ENCODE data around the gene RNF17. TPM values are rescaled to one million over a fixed set of nuclear protein-coding genes. Genes with fewer than 3 reads are reported as not detected.

RNF17 gene, protein sequence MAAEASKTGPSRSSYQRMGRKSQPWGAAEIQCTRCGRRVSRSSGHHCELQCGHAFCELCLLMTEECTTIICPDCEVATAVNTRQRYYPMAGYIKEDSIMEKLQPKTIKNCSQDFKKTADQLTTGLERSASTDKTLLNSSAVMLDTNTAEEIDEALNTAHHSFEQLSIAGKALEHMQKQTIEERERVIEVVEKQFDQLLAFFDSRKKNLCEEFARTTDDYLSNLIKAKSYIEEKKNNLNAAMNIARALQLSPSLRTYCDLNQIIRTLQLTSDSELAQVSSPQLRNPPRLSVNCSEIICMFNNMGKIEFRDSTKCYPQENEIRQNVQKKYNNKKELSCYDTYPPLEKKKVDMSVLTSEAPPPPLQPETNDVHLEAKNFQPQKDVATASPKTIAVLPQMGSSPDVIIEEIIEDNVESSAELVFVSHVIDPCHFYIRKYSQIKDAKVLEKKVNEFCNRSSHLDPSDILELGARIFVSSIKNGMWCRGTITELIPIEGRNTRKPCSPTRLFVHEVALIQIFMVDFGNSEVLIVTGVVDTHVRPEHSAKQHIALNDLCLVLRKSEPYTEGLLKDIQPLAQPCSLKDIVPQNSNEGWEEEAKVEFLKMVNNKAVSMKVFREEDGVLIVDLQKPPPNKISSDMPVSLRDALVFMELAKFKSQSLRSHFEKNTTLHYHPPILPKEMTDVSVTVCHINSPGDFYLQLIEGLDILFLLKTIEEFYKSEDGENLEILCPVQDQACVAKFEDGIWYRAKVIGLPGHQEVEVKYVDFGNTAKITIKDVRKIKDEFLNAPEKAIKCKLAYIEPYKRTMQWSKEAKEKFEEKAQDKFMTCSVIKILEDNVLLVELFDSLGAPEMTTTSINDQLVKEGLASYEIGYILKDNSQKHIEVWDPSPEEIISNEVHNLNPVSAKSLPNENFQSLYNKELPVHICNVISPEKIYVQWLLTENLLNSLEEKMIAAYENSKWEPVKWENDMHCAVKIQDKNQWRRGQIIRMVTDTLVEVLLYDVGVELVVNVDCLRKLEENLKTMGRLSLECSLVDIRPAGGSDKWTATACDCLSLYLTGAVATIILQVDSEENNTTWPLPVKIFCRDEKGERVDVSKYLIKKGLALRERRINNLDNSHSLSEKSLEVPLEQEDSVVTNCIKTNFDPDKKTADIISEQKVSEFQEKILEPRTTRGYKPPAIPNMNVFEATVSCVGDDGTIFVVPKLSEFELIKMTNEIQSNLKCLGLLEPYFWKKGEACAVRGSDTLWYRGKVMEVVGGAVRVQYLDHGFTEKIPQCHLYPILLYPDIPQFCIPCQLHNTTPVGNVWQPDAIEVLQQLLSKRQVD (N-terminal part only)
- total RNA-seq (under 1 TPM; 0.06 to 0.10 TPM), polyA plus RNA-seq (ENCODE audit: insufficient read length in 2 of 2) (under 1 TPM; 0.25 to 0.44 TPM)
- long read RNA-seq, donor 1: 0 reads
- long read RNA-seq, donor 2: 0 reads
- long read RNA-seq, donor 3: 0 reads
- long read RNA-seq, donor 4, partial matches to known transcripts: 14 of 14 reads
- long read RNA-seq, donor 4, other reads (novel, unspliced or antisense): 0 of 14 reads

DNA sequence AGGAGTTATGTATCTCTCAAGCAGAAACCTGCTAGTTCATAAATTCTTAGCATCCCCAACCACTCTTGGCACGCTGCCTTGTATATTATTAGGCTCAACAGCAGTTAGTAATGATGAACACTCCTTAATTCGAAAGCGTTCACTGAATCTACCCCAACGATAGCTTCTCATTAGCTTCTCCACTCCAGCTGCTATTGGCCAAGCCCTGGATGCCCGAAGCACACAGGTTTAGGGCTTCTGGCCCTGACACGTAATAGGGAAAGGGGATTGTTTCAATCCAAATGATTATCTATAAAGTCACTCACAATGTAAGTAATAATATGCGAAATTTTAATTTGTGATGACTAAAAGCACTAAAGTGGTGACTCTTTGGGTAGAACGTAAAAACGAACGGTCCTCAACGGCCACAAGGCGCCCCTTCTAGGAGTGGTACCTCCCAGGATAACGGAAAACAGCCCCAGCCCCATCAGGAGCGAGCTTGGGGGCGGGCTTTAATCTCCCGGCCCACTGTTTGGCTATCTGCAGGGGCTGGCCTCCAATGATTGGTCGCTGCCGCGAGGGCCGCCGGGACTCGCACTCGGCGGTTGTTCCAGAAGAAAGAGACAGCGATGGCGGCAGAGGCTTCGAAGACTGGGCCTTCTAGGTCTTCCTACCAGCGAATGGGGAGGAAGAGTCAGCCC is at the start of gene RNF17:
Gene RNF17, plus strand, starts transcription at position 574 of the 680 bp plus-strand sequence. Its CDS starts 35 bp downstream, at position 609.
- no peak within 1 kb of the TSS for H3K4me3 ChIP-seq (ENCODE audit: low read depth, low read length)
- no peaks in the 10 kb centered on the region for H3K27me3 ChIP-seq (ENCODE audit: control insufficient read depth, insufficient read depth, low read length)
- no peaks in the 10 kb centered on the region for H3K4me1 ChIP-seq (ENCODE audit: control insufficient read depth, insufficient read depth, low read length)
- H3K9me3 ChIP-seq (ENCODE audit: control insufficient read depth, insufficient read depth, low read length): no peaks in the 10 kb centered on the region
- DNase-seq (ENCODE audit: low read depth in 4 of 6, low spot score in 6 of 6): no peak
- no peaks in the 10 kb centered on the region for H3K36me3 ChIP-seq (ENCODE audit: control insufficient read depth, insufficient read depth, low read length)
- no peak within 1 kb of the TSS for H3K27ac ChIP-seq (ENCODE audit: low read depth, low read length)
- WGBS (ENCODE audit: insufficient coverage): 92% methylated on average over 22 of the region's 28 CpGs

DNA sequence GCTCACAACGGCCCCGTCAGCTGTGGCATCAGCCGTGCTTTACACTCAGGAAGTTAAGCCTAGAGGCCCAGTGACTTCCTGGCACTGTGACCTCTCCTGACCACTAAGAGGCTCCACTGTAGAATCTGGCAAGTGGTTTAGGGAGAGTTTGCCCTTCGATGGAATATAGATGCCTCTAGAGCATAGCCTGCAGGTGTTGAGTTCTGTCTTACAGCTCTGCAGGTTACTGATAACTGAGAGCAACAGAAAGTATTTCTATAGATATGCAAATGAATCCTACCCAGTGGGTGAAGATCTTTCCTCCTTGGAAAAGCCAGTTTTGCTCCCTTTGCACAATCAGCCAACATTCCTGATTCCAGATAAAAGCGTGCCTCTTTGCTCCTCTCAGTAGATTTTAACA is 48.0 kb upstream of the RNF17 start:
- H3K4me3 ChIP-seq (ENCODE audit: low read depth, low read length): no peak overlapping the region
- no peaks in the 10 kb centered on the region for H3K4me1 ChIP-seq (ENCODE audit: control insufficient read depth, insufficient read depth, low read length)
- no peaks in the 10 kb centered on the region for H3K9me3 ChIP-seq (ENCODE audit: control insufficient read depth, insufficient read depth, low read length)

DNA sequence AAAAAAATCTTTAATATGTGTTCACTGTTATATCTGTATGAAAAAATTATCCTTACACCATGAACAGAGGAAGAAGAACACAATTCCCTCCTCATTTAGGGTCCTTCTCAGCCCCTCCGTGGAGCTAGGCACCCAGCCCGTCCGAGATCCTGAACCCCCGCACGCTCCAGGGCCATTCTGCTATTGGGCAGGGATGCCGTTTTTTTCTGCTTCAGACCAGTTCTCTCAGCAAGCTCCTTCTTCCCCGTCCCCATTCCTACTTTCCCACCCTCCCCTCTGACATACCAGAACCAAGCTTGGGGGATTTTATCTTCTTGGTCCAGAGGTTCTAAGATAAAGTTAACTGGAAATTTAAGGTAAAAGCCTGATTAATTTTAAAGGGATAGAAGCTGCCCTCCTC is 47.5 kb upstream of the RNF17 start:
- H3K4me1 ChIP-seq (ENCODE audit: control insufficient read depth, insufficient read depth, low read length): no peaks in the 10 kb centered on the region
- DNase-seq (ENCODE audit: low read depth in 4 of 6, low spot score in 6 of 6): no peak
- 44% methylated on average over 6 of the region's 7 CpGs for WGBS (ENCODE audit: insufficient coverage)

More for the DNA sequence above, 48.0 kb upstream of the RNF17 start:
- no peak for DNase-seq (ENCODE audit: low read depth in 4 of 6, low spot score in 6 of 6)
- H3K36me3 ChIP-seq (ENCODE audit: control insufficient read depth, insufficient read depth, low read length): peaks cover 3% of the 10 kb centered on the region
- WGBS (ENCODE audit: insufficient coverage): 44% methylated on average over 3 of the region's 5 CpGs
- H3K27me3 ChIP-seq (ENCODE audit: control insufficient read depth, insufficient read depth, low read length): no peaks in the 10 kb centered on the region
- no peak overlapping the region for H3K27ac ChIP-seq (ENCODE audit: low read depth, low read length)

DNA sequence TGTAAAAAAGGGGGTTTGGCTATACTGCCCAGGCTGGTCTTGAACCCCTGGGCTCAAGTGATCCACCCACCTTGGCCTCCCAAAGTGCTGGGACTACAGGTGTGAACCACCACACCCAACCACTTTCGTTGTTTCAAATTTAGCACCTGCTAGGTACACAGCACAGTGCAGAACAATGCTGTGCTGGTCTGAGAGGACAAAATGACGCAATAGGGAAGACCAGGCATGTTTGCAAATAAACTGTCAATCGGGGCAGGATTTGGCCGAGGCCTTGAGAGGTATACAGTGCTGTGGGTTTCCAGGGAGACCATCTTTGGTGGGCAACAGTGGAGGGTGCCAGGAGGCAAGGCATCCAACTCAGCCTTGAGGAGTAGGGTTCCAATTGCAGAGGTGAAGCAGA is 46.8 kb upstream of the RNF17 start:
- WGBS (ENCODE audit: insufficient coverage): 76% methylated on average over 4 of the region's 4 CpGs
- no peak overlapping the region for H3K4me3 ChIP-seq (ENCODE audit: low read depth, low read length)
- no peak overlapping the region for H3K27ac ChIP-seq (ENCODE audit: low read depth, low read length)
- no peaks in the 10 kb centered on the region for H3K27me3 ChIP-seq (ENCODE audit: control insufficient read depth, insufficient read depth, low read length)
- no peaks in the 10 kb centered on the region for H3K4me1 ChIP-seq (ENCODE audit: control insufficient read depth, insufficient read depth, low read length)
- no peaks in the 10 kb centered on the region for H3K9me3 ChIP-seq (ENCODE audit: control insufficient read depth, insufficient read depth, low read length)
- DNase-seq (ENCODE audit: low read depth in 4 of 6, low spot score in 6 of 6): no peak
- H3K36me3 ChIP-seq (ENCODE audit: control insufficient read depth, insufficient read depth, low read length): peaks cover 3% of the 10 kb centered on the region

More for the DNA sequence above, 47.5 kb upstream of the RNF17 start:
- Histone ChIP-seq H3K4me3 (ENCODE audit: low read depth, low read length) (no peak overlapping the region), H3K9me3 (ENCODE audit: control insufficient read depth, insufficient read depth, low read length) (no peaks in the 10 kb centered on the region), H3K27me3 (ENCODE audit: control insufficient read depth, insufficient read depth, low read length) (no peaks in the 10 kb centered on the region), H3K27ac (ENCODE audit: low read depth, low read length) (no peak overlapping the region), H3K36me3 (ENCODE audit: control insufficient read depth, insufficient read depth, low read length) (peaks cover 3% of the 10 kb centered on the region)

DNA sequence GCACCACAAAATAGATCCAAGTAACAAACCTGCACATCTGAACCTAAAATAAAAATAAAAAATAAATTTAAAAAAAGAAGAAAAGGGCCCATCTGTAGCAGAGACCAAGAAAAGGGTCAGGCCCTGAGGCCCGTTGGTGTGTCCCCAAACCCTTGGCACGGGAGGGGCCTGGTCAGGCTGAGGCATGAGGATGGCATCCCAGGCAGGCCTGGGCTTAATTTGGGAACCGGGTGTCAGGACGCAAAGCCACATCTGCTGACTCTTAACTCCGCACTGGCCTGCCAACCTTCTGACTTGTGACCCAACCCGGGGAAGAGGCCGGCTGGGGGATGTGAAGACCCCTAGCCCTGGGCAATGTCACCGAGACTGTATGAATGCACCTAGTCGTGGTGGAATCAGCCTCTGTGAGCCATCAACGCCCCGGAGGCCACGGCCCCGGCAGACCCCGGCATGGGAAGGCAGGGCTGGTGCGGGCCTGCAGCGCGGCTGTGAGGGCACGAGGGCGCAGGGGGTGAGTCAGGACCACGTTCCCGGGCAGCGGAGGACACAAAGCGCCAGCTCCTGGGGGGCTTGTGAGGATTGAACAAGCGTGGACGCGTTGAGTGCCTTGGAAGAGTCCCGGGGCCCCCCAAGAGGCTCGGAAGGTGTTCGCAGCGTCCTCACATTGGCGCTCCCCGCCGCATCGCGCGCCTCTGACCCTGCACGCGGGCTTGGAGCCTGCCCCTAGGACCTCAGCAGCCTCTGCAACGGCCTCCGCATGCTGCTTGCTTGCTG is 45.6 kb upstream of the RNF17 start:
- Histone ChIP-seq H3K27me3 (ENCODE audit: control insufficient read depth, insufficient read depth, low read length) (no peaks in the 10 kb centered on the region), H3K4me3 (ENCODE audit: low read depth, low read length) (no peak overlapping the region), H3K4me1 (ENCODE audit: control insufficient read depth, insufficient read depth, low read length) (no peaks in the 10 kb centered on the region), H3K36me3 (ENCODE audit: control insufficient read depth, insufficient read depth, low read length) (peaks cover 3% of the 10 kb centered on the region), H3K27ac (ENCODE audit: low read depth, low read length) (no peak overlapping the region), H3K9me3 (ENCODE audit: control insufficient read depth, insufficient read depth, low read length) (no peaks in the 10 kb centered on the region)
- WGBS (ENCODE audit: insufficient coverage): 93% methylated on average over 40 of the region's 40 CpGs
- no peak for DNase-seq (ENCODE audit: low read depth in 4 of 6, low spot score in 6 of 6)

DNA sequence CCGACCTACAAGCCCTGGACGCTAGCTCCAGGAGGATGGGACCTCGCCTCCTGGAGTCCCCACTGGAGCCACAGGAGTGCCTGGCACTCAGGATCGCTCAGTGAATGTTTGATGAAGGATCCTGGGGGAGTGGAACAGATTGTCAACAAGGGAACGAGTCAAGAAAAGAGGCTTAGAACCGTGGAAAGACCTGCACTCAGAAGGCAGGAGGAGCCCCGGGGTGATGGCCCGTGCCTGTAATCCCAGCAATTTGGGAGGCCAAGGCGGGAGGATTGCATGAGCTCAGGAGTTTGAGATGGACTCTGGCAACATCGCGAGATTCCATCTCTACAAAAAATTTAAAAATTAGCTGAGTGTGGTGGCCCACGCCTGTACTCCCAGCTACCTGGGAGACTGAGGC is 44.8 kb upstream of the RNF17 start:
- H3K27ac ChIP-seq (ENCODE audit: low read depth, low read length): no peak overlapping the region
- no peaks in the 10 kb centered on the region for H3K9me3 ChIP-seq (ENCODE audit: control insufficient read depth, insufficient read depth, low read length)
- H3K4me1 ChIP-seq (ENCODE audit: control insufficient read depth, insufficient read depth, low read length): no peaks in the 10 kb centered on the region
- no peak for DNase-seq (ENCODE audit: low read depth in 4 of 6, low spot score in 6 of 6)
- no peaks in the 10 kb centered on the region for H3K27me3 ChIP-seq (ENCODE audit: control insufficient read depth, insufficient read depth, low read length)
- 86% methylated on average over 8 of the region's 12 CpGs for WGBS (ENCODE audit: insufficient coverage)
- peaks cover 3% of the 10 kb centered on the region for H3K36me3 ChIP-seq (ENCODE audit: control insufficient read depth, insufficient read depth, low read length)
- H3K4me3 ChIP-seq (ENCODE audit: low read depth, low read length): no peak overlapping the region

DNA sequence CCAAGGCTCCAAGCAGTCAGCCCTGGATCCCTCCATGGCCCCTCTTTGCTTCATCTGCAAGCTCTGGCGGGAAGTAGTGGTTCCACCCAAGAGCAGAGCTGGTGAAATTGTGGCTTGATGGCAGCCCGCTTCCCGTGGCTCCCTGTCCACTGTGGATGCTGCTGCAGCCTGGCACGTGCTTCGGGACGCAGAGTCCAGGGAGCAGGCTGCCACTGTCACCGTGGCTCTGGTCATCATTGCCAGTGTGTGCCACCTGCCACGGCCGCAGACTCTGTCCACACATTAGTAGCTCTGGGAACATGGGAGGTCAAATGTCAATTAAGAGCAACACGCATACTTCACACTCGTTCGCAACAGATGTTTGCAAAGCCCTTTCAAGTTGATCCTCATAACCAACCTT is 40.8 kb upstream of the RNF17 start:
- 83% methylated on average over 12 of the region's 12 CpGs for WGBS (ENCODE audit: insufficient coverage)
- no peak overlapping the region for H3K27ac ChIP-seq (ENCODE audit: low read depth, low read length)
- H3K4me3 ChIP-seq (ENCODE audit: low read depth, low read length): no peak overlapping the region

DNA sequence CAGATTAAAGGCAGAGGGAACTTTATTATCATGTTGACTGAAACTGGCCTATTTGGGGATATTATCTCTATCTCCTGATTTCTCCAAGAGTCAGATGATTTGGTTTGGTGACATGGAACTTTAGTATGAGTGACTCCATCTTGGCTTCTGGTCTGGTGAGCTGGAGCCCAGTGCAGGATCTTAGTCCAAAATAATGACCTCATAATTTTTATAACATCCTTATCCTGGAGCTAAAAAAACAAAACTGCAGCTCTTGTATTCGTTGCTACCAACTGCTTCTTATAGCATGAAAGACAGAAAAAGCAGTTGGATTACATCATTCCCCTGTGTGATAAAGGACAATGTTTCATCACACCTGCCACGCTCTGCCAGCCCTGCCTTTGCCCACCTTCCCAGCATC is 39.3 kb upstream of the RNF17 start:
- H3K36me3 ChIP-seq (ENCODE audit: control insufficient read depth, insufficient read depth, low read length): no peaks in the 10 kb centered on the region
- DNase-seq (ENCODE audit: low read depth in 4 of 6, low spot score in 6 of 6): no peak
- whole genome bisulfite sequencing (ENCODE audit: insufficient coverage): 62% methylated on average over 1 of the region's 2 CpGs

More for the DNA sequence above, 40.8 kb upstream of the RNF17 start:
- DNase-seq (ENCODE audit: low read depth in 4 of 6, low spot score in 6 of 6): no peak
- peaks cover 3% of the 10 kb centered on the region for H3K36me3 ChIP-seq (ENCODE audit: control insufficient read depth, insufficient read depth, low read length)
- H3K4me1 ChIP-seq (ENCODE audit: control insufficient read depth, insufficient read depth, low read length): no peaks in the 10 kb centered on the region
- H3K9me3 ChIP-seq (ENCODE audit: control insufficient read depth, insufficient read depth, low read length): no peaks in the 10 kb centered on the region
- H3K27me3 ChIP-seq (ENCODE audit: control insufficient read depth, insufficient read depth, low read length): no peaks in the 10 kb centered on the region

More for the DNA sequence above, 39.3 kb upstream of the RNF17 start:
- Histone ChIP-seq H3K27me3 (ENCODE audit: control insufficient read depth, insufficient read depth, low read length) (no peaks in the 10 kb centered on the region), H3K4me1 (ENCODE audit: control insufficient read depth, insufficient read depth, low read length) (no peaks in the 10 kb centered on the region), H3K27ac (ENCODE audit: low read depth, low read length) (no peak overlapping the region), H3K9me3 (ENCODE audit: control insufficient read depth, insufficient read depth, low read length) (no peaks in the 10 kb centered on the region), H3K4me3 (ENCODE audit: low read depth, low read length) (no peak overlapping the region)
